HG02973 (cell line): Measurements from ENCODE around the gene PSMD9.

Source experiments
- ATAC-seq: cut with Tn5 transposase; IDR thresholded peaks from one replicate; pipeline ENCODE4 v1.9.1; 2021; ENCODE audit warnings: moderate library complexity; ENCODE audit not compliant: unreplicated experiment

PSMD9 gene

DNA sequence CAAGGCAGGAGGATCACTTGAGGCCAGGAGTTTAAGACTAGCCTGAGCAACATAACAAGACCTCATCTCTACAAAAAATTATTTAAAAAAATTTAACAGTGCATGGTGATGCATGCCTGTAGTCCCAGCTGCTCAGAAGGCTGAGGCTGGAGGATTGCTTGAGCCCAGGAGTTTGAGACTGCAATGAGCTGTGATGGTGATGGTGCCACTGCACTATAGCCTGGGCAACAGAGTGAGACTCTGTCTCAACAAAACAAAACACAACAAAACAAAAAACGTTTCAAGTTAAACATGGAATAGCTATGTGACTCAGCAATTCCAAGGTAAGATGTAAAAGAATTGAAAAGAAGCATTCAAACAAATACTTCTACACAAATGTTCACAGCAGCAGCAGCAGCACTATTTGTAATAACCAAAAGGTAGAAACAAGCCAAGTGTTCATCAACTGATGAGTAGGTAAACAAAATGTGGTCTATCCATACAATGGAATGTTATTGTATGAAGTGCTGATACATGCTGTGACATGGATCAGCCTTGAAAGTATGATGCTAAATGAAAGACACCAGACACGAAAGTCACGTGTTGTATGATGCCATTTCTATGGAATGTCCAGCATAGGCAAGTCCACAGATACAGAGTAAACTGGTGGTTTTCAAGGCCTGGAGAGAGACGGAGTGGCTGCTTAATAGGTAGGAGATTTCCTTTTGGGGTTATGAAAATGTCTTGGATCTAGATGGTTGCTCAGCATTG, 61.2 kb downstream of the PSMD9 start:
- no peak for ATAC-seq

DNA sequence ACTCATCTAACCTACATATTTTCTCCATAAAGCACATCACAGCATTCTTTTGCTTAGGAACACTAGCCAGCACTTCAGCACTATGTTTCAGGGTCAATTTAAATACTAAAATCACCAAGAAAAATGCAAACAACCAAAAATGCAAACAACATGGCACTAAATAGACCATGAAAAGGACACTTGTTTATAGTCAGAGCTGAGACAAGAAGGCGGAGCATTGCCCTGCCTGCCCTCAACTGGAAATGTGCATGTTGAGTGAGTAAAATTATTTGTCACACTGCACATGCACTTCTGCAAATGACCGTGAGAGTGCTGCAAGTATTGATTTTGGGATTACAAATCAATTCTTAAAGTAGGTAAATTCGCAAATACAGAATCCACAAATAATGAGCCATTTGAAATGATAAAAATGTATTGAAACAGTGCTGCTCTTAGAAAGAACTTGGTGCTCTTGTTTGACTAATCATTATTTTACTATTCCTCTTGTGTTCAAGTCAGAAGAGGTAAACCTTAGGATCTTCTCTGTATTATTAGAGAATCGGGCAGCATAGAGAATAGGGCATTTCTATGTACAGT, 64.6 kb downstream of the PSMD9 start:
- no peak for ATAC-seq

DNA sequence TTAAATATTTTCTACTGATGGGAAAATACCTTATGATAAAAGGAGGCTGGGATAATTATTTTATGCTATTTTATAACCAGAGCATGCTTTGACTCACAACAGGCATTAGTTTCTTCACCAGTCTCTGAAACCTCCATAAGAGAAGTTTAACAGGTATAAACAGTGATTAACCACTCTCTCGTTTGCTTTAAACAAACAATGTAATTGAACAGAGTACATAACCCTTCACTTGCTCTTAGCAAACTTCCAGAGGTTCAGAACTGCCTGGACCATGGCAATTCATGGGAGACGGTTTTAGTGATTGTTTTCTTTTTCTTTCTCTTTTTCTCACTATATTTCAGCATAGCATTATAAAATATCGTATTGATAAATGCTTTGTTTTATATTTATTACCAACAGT, 65.1 kb downstream of the PSMD9 start:
- no peak for ATAC-seq

- no peak for ATAC-seq
Observed at GRCh38 chr12:121955258-121956237, 67.0 kb downstream of the PSMD9 start.

DNA sequence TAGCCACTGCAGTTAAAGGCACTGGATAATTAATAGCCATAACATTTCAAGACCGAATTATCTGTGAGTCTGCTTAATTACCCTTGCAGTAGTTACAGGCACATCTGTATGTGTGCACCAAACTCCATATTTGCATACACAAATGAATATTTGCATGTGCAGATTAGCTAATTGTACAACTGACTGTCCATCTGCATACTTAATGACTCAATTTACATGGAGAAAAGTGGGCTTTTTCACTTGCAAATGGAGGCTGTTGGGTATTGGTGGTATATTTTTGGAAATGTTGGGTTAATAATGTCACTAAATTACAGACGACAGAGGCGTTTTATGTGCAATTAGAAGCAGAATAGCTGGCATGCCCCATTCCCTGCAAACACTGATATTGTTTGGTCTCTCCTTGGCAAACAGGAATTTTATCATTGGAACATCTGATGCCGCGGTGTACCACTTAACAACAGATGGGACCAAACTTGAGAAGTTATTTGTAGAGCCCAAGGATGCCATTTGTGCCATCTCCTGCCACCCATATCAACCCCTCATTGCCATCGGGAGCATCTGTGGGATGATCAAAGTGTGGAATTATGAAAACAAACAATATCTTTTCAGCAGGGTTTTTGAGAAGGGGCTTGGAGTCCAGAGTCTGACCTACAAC, 69.4 kb downstream of the PSMD9 start:
- no peak for ATAC-seq

GRCh38 chr12:121958541-121959240, 70.1 kb downstream of the PSMD9 start:
- no peak for ATAC-seq

DNA sequence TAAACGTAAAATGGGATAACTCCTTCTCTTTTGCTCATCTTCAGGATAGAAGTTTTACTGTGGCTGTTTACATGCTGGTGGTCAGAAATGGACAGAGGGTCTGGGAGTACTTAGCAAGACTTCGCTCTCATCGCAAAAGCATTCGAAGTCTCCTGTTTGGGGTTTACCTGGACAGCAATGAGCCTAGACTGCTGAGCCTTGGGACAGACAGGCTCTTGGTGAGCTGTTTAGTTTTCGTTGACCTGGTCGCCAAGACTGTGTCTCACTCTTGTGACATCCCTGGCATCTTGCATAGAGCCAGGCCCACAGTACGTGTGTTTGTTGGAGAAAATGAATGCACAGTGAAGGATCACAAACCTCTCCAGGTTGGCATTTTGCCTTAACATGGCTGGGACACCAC, 72.0 kb downstream of the PSMD9 start:
- no peak for ATAC-seq

DNA sequence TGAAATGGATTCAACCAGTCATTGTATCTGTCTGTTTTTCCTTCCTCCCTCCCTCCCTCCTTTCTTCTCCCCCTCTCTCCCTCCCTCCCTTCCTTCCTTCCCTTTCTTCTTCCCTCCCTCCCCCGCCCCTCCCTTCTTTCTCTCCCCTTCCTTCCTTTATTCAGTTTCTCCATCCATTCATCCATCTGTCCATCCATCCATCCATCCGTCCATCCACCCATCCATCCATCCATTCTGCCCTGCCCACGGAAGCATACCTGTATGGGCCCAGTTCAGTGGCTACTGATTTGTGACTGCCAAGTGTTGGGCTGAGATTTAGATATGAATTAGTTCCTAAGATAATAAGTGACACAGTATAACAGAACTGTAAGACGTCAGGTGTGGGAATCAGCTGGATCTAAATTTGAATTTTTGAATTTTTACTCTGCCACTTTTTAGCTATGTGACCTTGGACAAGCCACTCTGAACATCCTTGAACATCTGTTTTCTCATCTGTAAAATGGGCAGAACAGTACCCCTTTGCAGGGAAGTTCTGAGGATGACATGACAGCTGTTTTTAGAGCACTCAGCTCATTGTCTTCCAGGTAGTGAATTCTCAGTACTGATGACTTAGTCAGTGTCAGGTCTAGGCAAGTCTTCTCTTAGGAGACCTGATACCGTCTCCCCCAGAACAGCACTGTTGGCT, 72.7 kb downstream of the PSMD9 start:
- ATAC-seq: no peak

DNA sequence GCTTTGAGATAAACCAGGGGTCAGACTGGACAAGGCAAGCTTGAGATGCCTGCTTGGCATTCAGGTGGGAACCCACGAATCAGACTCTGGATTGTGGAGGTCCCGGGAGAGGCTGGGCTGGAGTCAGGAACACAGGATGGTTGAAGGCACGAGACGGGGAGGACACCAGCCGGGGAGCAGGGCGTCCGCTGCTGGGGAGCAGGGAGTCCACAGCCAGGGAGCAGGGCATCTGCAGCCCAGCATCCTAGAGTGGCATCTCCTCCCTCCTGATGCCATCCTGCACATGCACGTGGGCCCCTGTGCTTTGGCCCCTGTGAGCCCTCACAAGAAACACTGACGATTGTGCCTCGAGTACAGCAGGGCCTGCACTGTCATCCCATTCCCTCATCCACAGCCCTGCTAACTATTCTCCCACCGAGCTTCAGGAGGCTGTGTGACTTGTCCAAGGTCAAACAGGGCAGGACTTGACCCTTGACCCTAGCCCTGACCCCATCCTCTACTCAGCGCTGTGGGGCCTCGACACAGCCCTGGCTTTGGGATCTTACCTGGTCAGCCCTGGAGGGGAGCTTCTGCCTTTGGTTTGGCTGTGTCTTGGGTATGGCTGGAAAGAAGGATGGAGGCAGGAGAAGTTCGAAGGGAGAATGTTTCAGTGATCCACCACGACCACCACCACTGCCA, 74.9 kb downstream of the PSMD9 start:
- no peak for ATAC-seq

- no peak for ATAC-seq
Observed at GRCh38 chr12:121964813-121965643, 76.4 kb downstream of the PSMD9 start.

GRCh38 chr12:121966959-121967358, 78.4 kb downstream of the PSMD9 start:
- ATAC-seq: no peak
